DOHH2 (cell line): ENCODE data around the gene GJC2.

Source experiments
- EZH2phosphoT487 ChIP-seq: fragments of 200-600 bp; sonication (generic); IDR thresholded peaks from 2 replicates; pipeline ENCODE4 v1.6.1; 2017; ENCODE audit warnings: borderline replicate concordance, mild to moderate bottlenecking, antibody characterized with exemption, low read length, moderate library complexity, mixed read lengths
- TF ChIP-seq, protein P1 (sequence below): fragments of 200-600 bp; sonication (generic); IDR thresholded peaks from one replicate; pipeline ENCODE4 v1.5.1; 2014; ENCODE audit warnings: antibody characterized with exemption, mild to moderate bottlenecking, low read depth, low read length; ENCODE audit not compliant: poor library complexity, severe bottlenecking

DNA sequence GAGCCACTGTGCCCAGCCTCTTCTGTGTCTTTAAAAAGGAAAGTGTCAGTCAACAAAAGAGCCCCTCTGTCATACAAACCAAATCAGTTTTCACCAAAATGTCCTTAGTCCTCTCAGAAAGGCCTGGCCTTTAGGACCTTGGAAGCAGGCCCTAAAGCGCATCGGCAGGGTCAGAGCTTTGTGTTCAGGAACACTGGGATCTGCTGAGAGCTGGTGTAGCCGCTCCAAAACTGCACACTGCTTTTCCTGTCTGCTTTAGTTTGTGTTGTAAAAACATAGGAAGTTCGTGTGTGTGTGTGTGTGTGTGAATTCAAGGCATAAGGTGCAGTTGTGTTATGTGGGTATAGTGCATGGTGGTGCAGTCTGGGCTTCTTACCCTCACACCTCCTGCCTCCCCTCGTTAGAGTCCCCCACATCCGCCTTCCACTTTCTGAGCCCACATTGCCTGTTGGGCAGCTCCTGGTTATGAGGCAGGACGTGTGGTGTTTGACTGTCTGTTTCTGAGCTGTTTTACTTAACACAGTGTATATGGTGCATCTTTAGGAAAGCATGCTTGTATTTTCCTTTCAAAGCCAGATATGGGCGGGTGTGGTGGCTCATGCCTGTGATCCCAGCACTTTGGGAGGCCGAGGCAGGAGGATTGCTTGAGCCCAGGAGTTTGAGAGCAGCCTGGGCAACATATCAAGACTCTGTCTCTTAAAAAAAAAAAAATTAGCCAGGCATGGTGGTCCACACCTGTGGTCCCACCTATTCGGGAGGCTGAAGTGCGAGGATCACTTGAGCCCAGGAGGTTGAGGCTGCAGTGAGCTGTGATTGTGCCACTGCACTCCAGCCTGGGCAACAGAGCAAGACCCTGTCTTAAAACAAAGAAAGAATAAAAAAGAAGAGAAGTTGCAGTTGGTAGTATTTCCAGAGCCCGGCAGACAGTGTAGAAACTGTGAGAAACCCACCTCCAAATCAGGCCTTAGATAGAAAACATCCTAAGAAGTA lies 28.3 kb downstream of the GJC2 start:
- TF ChIP-seq, protein P1, sequence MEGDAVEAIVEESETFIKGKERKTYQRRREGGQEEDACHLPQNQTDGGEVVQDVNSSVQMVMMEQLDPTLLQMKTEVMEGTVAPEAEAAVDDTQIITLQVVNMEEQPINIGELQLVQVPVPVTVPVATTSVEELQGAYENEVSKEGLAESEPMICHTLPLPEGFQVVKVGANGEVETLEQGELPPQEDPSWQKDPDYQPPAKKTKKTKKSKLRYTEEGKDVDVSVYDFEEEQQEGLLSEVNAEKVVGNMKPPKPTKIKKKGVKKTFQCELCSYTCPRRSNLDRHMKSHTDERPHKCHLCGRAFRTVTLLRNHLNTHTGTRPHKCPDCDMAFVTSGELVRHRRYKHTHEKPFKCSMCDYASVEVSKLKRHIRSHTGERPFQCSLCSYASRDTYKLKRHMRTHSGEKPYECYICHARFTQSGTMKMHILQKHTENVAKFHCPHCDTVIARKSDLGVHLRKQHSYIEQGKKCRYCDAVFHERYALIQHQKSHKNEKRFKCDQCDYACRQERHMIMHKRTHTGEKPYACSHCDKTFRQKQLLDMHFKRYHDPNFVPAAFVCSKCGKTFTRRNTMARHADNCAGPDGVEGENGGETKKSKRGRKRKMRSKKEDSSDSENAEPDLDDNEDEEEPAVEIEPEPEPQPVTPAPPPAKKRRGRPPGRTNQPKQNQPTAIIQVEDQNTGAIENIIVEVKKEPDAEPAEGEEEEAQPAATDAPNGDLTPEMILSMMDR: no peak
- no peak for TF ChIP-seq EZH2phosphoT487
